Ascending aorta (tissue), 2 donors: ENCODE results near the gene NDUFA7. TPM values are rescaled to one million over a fixed set of nuclear protein-coding genes. Genes with fewer than 3 reads are reported as not detected.
"Not testable (repeated sequence)": the region's sequence is repeated elsewhere in the genome, so short reads cannot be mapped to it uniquely, and the experiment has no call there.

ENCODE experiments used
- DNase-seq, 2 donors: peaks; one replicate each; pipeline ENCODE4 v3.0.0-alpha.2; 2019; ENCODE audit warnings: low spot score in 2 of 2
- H3K27ac ChIP-seq, 2 donors: fragments of 200-600 bp; sonication (generic); one replicate each; pipeline ENCODE4 v1.5.1; 2016 to 2017; ENCODE audit warnings: mild to moderate bottlenecking in 1 of 2
- H3K27me3 ChIP-seq: fragments of 200-600 bp; sonication (generic); one replicate; pipeline ENCODE4 v1.5.1; 2017
- H3K36me3 ChIP-seq, 2 donors: fragments of 200-600 bp; sonication (generic); one replicate each; pipeline ENCODE4 v1.5.1; 2016
- H3K4me1 ChIP-seq, 2 donors: fragments of 200-600 bp; sonication (generic); one replicate each; pipeline ENCODE4 v1.5.1; 2016 to 2017; ENCODE audit warnings: mild to moderate bottlenecking in 1 of 2
- H3K4me3 ChIP-seq, 2 donors: fragments of 200-600 bp; sonication (generic); one replicate each; pipeline ENCODE4 v1.5.1; 2016 to 2017; ENCODE audit warnings: mild to moderate bottlenecking in 1 of 2
- H3K9me3 ChIP-seq, 2 donors: fragments of 200-600 bp; sonication (generic); one replicate each; pipeline ENCODE4 v1.5.1; 2016
- CTCF ChIP-seq, 3 experiments: fragments of 200-600 bp in 2 of 3; fragments of 450-650 bp in 1 of 3; sonication (generic) in 2 of 3; IDR thresholded peaks; one replicate each; pipeline ENCODE4 v1.5.1; 2016 to 2019; ENCODE audit warnings: antibody characterized with exemption in 3 of 3, mild to moderate bottlenecking in 1 of 3, moderate library complexity in 1 of 3
- intact Hi-C: fragments of 100-400 bp; cut with DNase I; formaldehyde crosslinking; loops from one replicate; pipeline ENCODE4 v1.15.1; 2023
- total RNA-seq: library from RNA; depleted of rRNA; stranded (reverse); fragments of >200 nt; gene quantifications from one replicate; pipeline ENCODE4 v1.1.0, GENCODE V29; 2016

The NDUFA7 gene
- total RNA-seq, 1 donor from 2014 or later, result 11.8 TPM

GRCh38 chr19:8342316-8342683 lies 21.1 kb upstream of the NDUFA7 start:
- H3K36me3 ChIP-seq, result no peaks in the 10 kb centered on the region
- TF ChIP-seq CTCF (IDR thresholded peaks at IDR 0.05), result no peak
- DNase-seq, result no peak
- peak overlapping the region; percentile 57 to 61 for H3K4me3 ChIP-seq
- H3K4me1 ChIP-seq, result peaks cover 0 to 3% of the 10 kb centered on the region in 2 donors
- H3K9me3 ChIP-seq, result no peaks in the 10 kb centered on the region
- intact Hi-C loops, result no loop called here
- peak overlapping the region in 1 of 2 donors; percentile 70 for H3K27ac ChIP-seq
- peaks cover 13% of the 10 kb centered on the region for H3K27me3 ChIP-seq

- DNase-seq, intact Hi-C loops, H3K36me3 ChIP-seq, H3K27ac ChIP-seq, H3K9me3 ChIP-seq, H3K4me1 ChIP-seq, H3K4me3 ChIP-seq: not testable (repeated sequence)
- peaks cover 13% of the 10 kb centered on the region for H3K27me3 ChIP-seq
Measured at GRCh38 chr19:8341504-8341903, 20.3 kb upstream of the NDUFA7 start.

- TF ChIP-seq CTCF (IDR thresholded peaks at IDR 0.05), result no peak
- H3K4me3 ChIP-seq, result no peak overlapping the region
- H3K9me3 ChIP-seq, result no peaks in the 10 kb centered on the region
- peaks cover 0 to 3% of the 10 kb centered on the region in 2 donors for H3K4me1 ChIP-seq
- intact Hi-C loops, result no loop called here
- H3K36me3 ChIP-seq, result no peaks in the 10 kb centered on the region
- no peak for DNase-seq
- H3K27ac ChIP-seq, result no peak overlapping the region
- H3K27me3 ChIP-seq, result peaks cover 15% of the 10 kb centered on the region
Measured at GRCh38 chr19:8340341-8341096, 19.3 kb upstream of the NDUFA7 start.

DNA sequence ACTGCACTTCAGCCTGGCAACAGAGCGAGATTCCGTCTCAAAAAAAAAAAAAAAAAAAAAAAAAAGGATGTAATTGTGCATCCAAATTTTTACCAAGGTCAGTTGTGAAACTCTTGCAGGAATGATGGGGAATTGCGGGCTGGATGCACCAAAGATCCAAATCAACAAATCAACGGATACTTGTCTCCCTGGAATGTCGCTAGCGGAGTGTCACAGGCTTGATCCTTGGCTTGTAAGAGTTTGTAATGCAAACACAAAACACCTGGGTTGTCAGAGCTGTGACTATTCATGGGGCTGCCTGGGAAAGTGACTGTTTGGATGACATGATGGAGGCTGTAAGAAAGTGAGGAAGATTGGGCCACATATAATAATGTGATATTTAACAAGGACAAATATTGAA lies 17.7 kb upstream of the NDUFA7 start:
- no peak overlapping the region for H3K4me3 ChIP-seq
- H3K36me3 ChIP-seq, result no peaks in the 10 kb centered on the region
- no peak for TF ChIP-seq CTCF (IDR thresholded peaks at IDR 0.05)
- H3K27me3 ChIP-seq, result peaks cover 23% of the 10 kb centered on the region
- H3K27ac ChIP-seq, result no peak overlapping the region
- peaks cover 0 to 10% of the 10 kb centered on the region in 2 donors for H3K4me1 ChIP-seq
- H3K9me3 ChIP-seq, result no peaks in the 10 kb centered on the region
- intact Hi-C loops, result no loop called here
- DNase-seq, result no peak

DNA sequence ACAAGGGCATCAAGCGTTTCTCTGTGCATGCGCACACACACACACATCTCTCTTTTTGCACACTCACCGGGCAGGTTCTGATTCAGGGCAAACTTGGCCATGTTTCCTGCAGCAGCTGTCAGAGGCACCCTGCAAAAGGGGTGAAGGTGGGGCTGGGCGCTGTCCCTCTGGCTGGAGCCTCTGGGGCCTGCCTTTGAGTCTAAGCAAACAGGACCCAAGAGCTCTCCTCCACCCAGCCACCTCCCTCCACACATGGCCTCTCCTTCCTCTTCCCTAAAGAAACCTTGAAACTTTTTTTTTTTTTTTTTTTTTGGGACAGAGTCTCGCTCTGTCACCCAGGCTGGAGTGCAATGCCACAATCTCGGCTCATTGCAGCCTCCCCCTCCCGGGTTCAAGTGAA lies 16.6 kb upstream of the NDUFA7 start:
- Histone ChIP-seq H3K4me3 (no peak overlapping the region), H3K4me1 (peaks cover 0 to 7% of the 10 kb centered on the region in 2 donors), H3K9me3 (no peaks in the 10 kb centered on the region), H3K36me3 (no peaks in the 10 kb centered on the region), H3K27ac (no peak overlapping the region), H3K27me3 (peaks cover 23% of the 10 kb centered on the region)
- no peak for DNase-seq
- intact Hi-C loops, result no loop called here
- no peak for TF ChIP-seq CTCF (IDR thresholded peaks at IDR 0.05)

DNA sequence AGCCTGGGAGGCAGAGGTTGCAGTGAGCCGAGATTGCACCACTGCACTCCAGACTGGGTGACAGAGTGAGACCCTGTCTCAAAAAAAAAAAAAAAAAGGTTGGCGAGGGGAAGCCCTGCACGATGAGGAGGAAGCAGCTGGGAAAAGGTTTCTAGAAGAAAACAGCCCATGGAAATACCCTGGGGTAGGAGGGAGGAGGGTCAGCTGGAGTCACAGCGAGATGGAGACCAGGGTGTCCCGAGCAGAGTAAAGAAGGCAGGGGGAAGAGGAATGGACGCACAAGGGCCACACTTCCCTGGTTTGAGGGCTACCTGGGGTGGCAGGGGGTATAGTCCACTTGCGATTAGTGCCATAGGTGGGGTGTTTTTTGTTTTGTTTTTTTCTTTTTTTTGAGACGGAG lies 15.5 kb upstream of the NDUFA7 start:
- intact Hi-C loops, result no loop called here
- Histone ChIP-seq H3K27me3 (peaks cover 17% of the 10 kb centered on the region), H3K36me3 (no peaks in the 10 kb centered on the region), H3K27ac (no peak overlapping the region), H3K4me3 (no peak overlapping the region), H3K9me3 (no peaks in the 10 kb centered on the region), H3K4me1 (peaks cover 0 to 7% of the 10 kb centered on the region in 2 donors)
- no peak for DNase-seq
- no peak for TF ChIP-seq CTCF (IDR thresholded peaks at IDR 0.05)
